OCI-LY1 (cell line): ENCODE data around the gene CASP1.

Source experiments
- EZH2 ChIP-seq: fragments of 200-600 bp; sonication (generic), shearing (Covaris generic); IDR thresholded peaks from 2 replicates; pipeline ENCODE4 v1.8.0; 2017; ENCODE audit warnings: borderline replicate concordance, mixed run types, mild to moderate bottlenecking, antibody characterized with exemption, low read length, moderate library complexity, mixed read lengths
- TF ChIP-seq, protein P1 (sequence below): fragments of 200-600 bp; sonication (generic), shearing (Covaris generic); IDR thresholded peaks from 2 replicates; pipeline ENCODE4 v1.5.1; 2017; ENCODE audit warnings: mild to moderate bottlenecking, antibody characterized with exemption, low read length, moderate library complexity, mixed read lengths

GRCh38 chr11:104984808-104985207 is 50.1 kb downstream of the CASP1 start:
- TF ChIP-seq, protein P1, sequence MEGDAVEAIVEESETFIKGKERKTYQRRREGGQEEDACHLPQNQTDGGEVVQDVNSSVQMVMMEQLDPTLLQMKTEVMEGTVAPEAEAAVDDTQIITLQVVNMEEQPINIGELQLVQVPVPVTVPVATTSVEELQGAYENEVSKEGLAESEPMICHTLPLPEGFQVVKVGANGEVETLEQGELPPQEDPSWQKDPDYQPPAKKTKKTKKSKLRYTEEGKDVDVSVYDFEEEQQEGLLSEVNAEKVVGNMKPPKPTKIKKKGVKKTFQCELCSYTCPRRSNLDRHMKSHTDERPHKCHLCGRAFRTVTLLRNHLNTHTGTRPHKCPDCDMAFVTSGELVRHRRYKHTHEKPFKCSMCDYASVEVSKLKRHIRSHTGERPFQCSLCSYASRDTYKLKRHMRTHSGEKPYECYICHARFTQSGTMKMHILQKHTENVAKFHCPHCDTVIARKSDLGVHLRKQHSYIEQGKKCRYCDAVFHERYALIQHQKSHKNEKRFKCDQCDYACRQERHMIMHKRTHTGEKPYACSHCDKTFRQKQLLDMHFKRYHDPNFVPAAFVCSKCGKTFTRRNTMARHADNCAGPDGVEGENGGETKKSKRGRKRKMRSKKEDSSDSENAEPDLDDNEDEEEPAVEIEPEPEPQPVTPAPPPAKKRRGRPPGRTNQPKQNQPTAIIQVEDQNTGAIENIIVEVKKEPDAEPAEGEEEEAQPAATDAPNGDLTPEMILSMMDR = no peak
- TF ChIP-seq EZH2 = no peak
